IPS-18a (cell line): Measurements from ENCODE around the gene TFDP2.
A peak's percentile ranks its signal among the peaks of the same experiment; 100 is the strongest.
"Not testable (repeated sequence)": the region's sequence is repeated elsewhere in the genome, so short reads cannot be mapped to it uniquely, and the experiment has no call there.

Experiments
- H3K27ac ChIP-seq: one replicate; pipeline ENCODE4 v1.5.1; 2013; ENCODE audit warnings: low read length
- H3K27me3 ChIP-seq: one replicate; pipeline ENCODE4 v1.6.1; 2013; ENCODE audit warnings: mild to moderate bottlenecking, low read length; ENCODE audit not compliant: control insufficient read depth, insufficient read depth
- H3K36me3 ChIP-seq: one replicate; pipeline ENCODE4 v1.6.1; 2013; ENCODE audit warnings: low read depth, low read length; ENCODE audit not compliant: control insufficient read depth
- H3K4me1 ChIP-seq: one replicate; pipeline ENCODE4 v1.6.1; 2013; ENCODE audit warnings: low read depth, low read length; ENCODE audit not compliant: control insufficient read depth
- H3K4me3 ChIP-seq: one replicate; pipeline ENCODE4 v1.5.1; 2013; ENCODE audit warnings: low read length
- H3K9ac ChIP-seq: one replicate; pipeline ENCODE4 v1.6.1; 2013; ENCODE audit warnings: mild to moderate bottlenecking, low read length, moderate library complexity
- H3K9me3 ChIP-seq: one replicate; pipeline ENCODE4 v1.6.1; 2013; ENCODE audit warnings: low read depth, low read length; ENCODE audit not compliant: control insufficient read depth

TFDP2 gene

GRCh38 chr3:142151240-142151639 lies 1.9 kb upstream of the TFDP2 start:
- Histone ChIP-seq H3K27ac (no peak overlapping the region), H3K4me3 (no peak overlapping the region), H3K9ac (no peak overlapping the region), H3K36me3 (no peaks in the 10 kb centered on the region), H3K4me1 (peaks cover 7% of the 10 kb centered on the region), H3K9me3 (no peaks in the 10 kb centered on the region), H3K27me3 (peaks cover 26% of the 10 kb centered on the region)

GRCh38 chr3:142150271-142150670 lies 927 bp upstream of the TFDP2 start:
- Histone ChIP-seq H3K4me1 (peaks cover 7% of the 10 kb centered on the region), H3K36me3 (no peaks in the 10 kb centered on the region), H3K9me3 (no peaks in the 10 kb centered on the region), H3K4me3 (no peak overlapping the region), H3K27ac (no peak overlapping the region), H3K9ac (no peak overlapping the region), H3K27me3 (peaks cover 26% of the 10 kb centered on the region)

GRCh38 chr3:142149673-142149992 lies 289 bp upstream of the TFDP2 start:
- no peak overlapping the region for H3K27ac ChIP-seq
- peaks cover 7% of the 10 kb centered on the region for H3K4me1 ChIP-seq
- no peaks in the 10 kb centered on the region for H3K9me3 ChIP-seq
- H3K36me3 ChIP-seq: no peaks in the 10 kb centered on the region
- peak overlapping the region; percentile 93 for H3K4me3 ChIP-seq
- H3K27me3 ChIP-seq: peaks cover 26% of the 10 kb centered on the region
- no peak overlapping the region for H3K9ac ChIP-seq

- Histone ChIP-seq H3K27me3 (peaks cover 26% of the 10 kb centered on the region), H3K4me3 (peak overlapping the region; percentile 93), H3K36me3 (no peaks in the 10 kb centered on the region), H3K9ac (peak overlapping the region; percentile 87), H3K9me3 (no peaks in the 10 kb centered on the region), H3K27ac (no peak overlapping the region), H3K4me1 (peaks cover 7% of the 10 kb centered on the region)
These were observed 1.1 kb downstream of the TFDP2 start for GRCh38 chr3:142148044-142148791.

GRCh38 chr3:142144587-142144986 lies 4.8 kb downstream of the TFDP2 start:
- not testable (repeated sequence) for H3K9me3 ChIP-seq, H3K9ac ChIP-seq, H3K4me3 ChIP-seq, H3K36me3 ChIP-seq, H3K27ac ChIP-seq, H3K4me1 ChIP-seq
- peaks cover 20% of the 10 kb centered on the region for H3K27me3 ChIP-seq

- not testable (repeated sequence) for H3K27ac ChIP-seq, H3K4me1 ChIP-seq, H3K27me3 ChIP-seq, H3K36me3 ChIP-seq, H3K9ac ChIP-seq, H3K4me3 ChIP-seq, H3K9me3 ChIP-seq
These were observed 8.6 kb downstream of the TFDP2 start for GRCh38 chr3:142140608-142141285.

GRCh38 chr3:142137089-142137488 lies 12.3 kb downstream of the TFDP2 start:
- H3K27me3 ChIP-seq, H3K4me3 ChIP-seq, H3K9ac ChIP-seq, H3K4me1 ChIP-seq, H3K9me3 ChIP-seq, H3K36me3 ChIP-seq, H3K27ac ChIP-seq: not testable (repeated sequence)

- H3K9ac ChIP-seq: no peak overlapping the region
- no peak overlapping the region for H3K27ac ChIP-seq
These were observed 14.5 kb downstream of the TFDP2 start for GRCh38 chr3:142134799-142135325.

GRCh38 chr3:142129516-142130171 lies 19.7 kb downstream of the TFDP2 start:
- no peak overlapping the region for H3K9ac ChIP-seq
- no peak overlapping the region for H3K4me3 ChIP-seq
- no peak overlapping the region for H3K27ac ChIP-seq
- H3K27me3 ChIP-seq: no peaks in the 10 kb centered on the region
- no peaks in the 10 kb centered on the region for H3K36me3 ChIP-seq
- no peaks in the 10 kb centered on the region for H3K9me3 ChIP-seq
- H3K4me1 ChIP-seq: no peaks in the 10 kb centered on the region

More at GRCh38 chr3:142134799-142135325, 14.5 kb downstream of the TFDP2 start:
- Histone ChIP-seq H3K4me3 (no peak overlapping the region), H3K36me3 (no peaks in the 10 kb centered on the region), H3K27me3 (no peaks in the 10 kb centered on the region), H3K9me3 (no peaks in the 10 kb centered on the region), H3K4me1 (no peaks in the 10 kb centered on the region)

GRCh38 chr3:142127941-142128658 lies 21.2 kb downstream of the TFDP2 start:
- no peaks in the 10 kb centered on the region for H3K36me3 ChIP-seq

GRCh38 chr3:142124243-142124642 lies 25.1 kb downstream of the TFDP2 start:
- Histone ChIP-seq H3K27me3 (no peaks in the 10 kb centered on the region), H3K9me3 (no peaks in the 10 kb centered on the region), H3K4me1 (no peaks in the 10 kb centered on the region), H3K4me3 (no peak overlapping the region), H3K36me3 (no peaks in the 10 kb centered on the region), H3K27ac (no peak overlapping the region), H3K9ac (no peak overlapping the region)

More at GRCh38 chr3:142127941-142128658, 21.2 kb downstream of the TFDP2 start:
- Histone ChIP-seq H3K4me3 (no peak overlapping the region), H3K27ac (no peak overlapping the region), H3K9ac (no peak overlapping the region), H3K27me3 (no peaks in the 10 kb centered on the region), H3K4me1 (no peaks in the 10 kb centered on the region), H3K9me3 (no peaks in the 10 kb centered on the region)
